Progenitor cell of endocrine pancreas (in vitro differentiated cells): ENCODE data around the gene MYH13. TPM values are rescaled to one million over a fixed set of nuclear protein-coding genes. Genes with fewer than 3 reads are reported as not detected.

Source experiments
- DNase-seq: peaks from one replicate; pipeline ENCODE4 v3.0.0; 2021; ENCODE audit warnings: low spot score; ENCODE audit not compliant: unreplicated experiment
- H3K27ac Mint-ChIP-seq: 2 replicates; pipeline ENCODE4 v1.8.0; 2021; ENCODE audit warnings: mild to moderate bottlenecking, moderate library complexity, mixed read lengths
- H3K27me3 Mint-ChIP-seq: 2 replicates; pipeline ENCODE4 v1.8.0; 2021; ENCODE audit warnings: mixed read lengths
- H3K36me3 Mint-ChIP-seq: 2 replicates; pipeline ENCODE4 v1.8.0; 2022; ENCODE audit warnings: mixed read lengths; ENCODE audit not compliant: insufficient read depth
- H3K4me1 Mint-ChIP-seq: 2 replicates; pipeline ENCODE4 v1.8.0; 2021; ENCODE audit warnings: low read depth, mixed read lengths
- H3K4me3 Mint-ChIP-seq: 2 replicates; pipeline ENCODE4 v1.8.0; 2021; ENCODE audit warnings: low read depth, mild to moderate bottlenecking, moderate library complexity, mixed read lengths
- H3K9me3 Mint-ChIP-seq: 2 replicates; pipeline ENCODE4 v1.8.0; 2021; ENCODE audit warnings: low read depth, mixed read lengths
- CTCF ChIP-seq: fragments of 200-600 bp; sonication (generic); IDR thresholded peaks from one replicate; pipeline ENCODE4 v1.5.0; 2021; ENCODE audit warnings: antibody characterized with exemption, mild to moderate bottlenecking; ENCODE audit not compliant: unreplicated experiment
- total RNA-seq: library from RNA; stranded (reverse); gene quantifications from 2 replicates; pipeline ENCODE4 v1.2.1, GENCODE V29; 2021

Gene MYH13
- total RNA-seq, 1 donor from 2014 or later, result not detected

GRCh38 chr17:10262451-10262850, 110.4 kb downstream of the MYH13 start:
- H3K9me3 Mint-ChIP-seq, result peaks cover 2% of the 10 kb centered on the region
- no peak for TF ChIP-seq CTCF
- no peak for DNase-seq
- H3K4me1 Mint-ChIP-seq, result no peaks in the 10 kb centered on the region
- H3K36me3 Mint-ChIP-seq, result no peaks in the 10 kb centered on the region
- peaks cover 16% of the 10 kb centered on the region for H3K27me3 Mint-ChIP-seq
- H3K4me3 Mint-ChIP-seq, result no peak overlapping the region
- H3K27ac Mint-ChIP-seq, result no peak overlapping the region

GRCh38 chr17:10261098-10261497, 111.7 kb downstream of the MYH13 start:
- no peak for DNase-seq
- Mint-ChIP-seq H3K4me3 (no peak overlapping the region), H3K9me3 (no peaks in the 10 kb centered on the region), H3K27ac (no peak overlapping the region), H3K27me3 (peaks cover 15% of the 10 kb centered on the region), H3K4me1 (no peaks in the 10 kb centered on the region), H3K36me3 (no peaks in the 10 kb centered on the region)
- no peak for TF ChIP-seq CTCF

- no peak for DNase-seq
- Mint-ChIP-seq H3K36me3 (no peaks in the 10 kb centered on the region), H3K27ac (no peak overlapping the region), H3K27me3 (peaks cover 13% of the 10 kb centered on the region), H3K9me3 (no peaks in the 10 kb centered on the region), H3K4me1 (no peaks in the 10 kb centered on the region), H3K4me3 (no peak overlapping the region)
- TF ChIP-seq CTCF, result no peak
Observed at GRCh38 chr17:10251212-10251948, 121.4 kb downstream of the MYH13 start.

Other genes with a start within 250 kb of the MYH13 start
- gene GAS7, start 174.4 kb downstream of the MYH13 start, total RNA-seq, result 3.4 and 3.8 TPM in 2 replicates
- gene MYH8, start 48.9 kb upstream of the MYH13 start, total RNA-seq, result not detected in 2 replicates
- gene MYH4, start 96.6 kb upstream of the MYH13 start, total RNA-seq, result not detected in 2 replicates
- not detected in 2 replicates for gene MYH1, start 145.5 kb upstream of the MYH13 start, total RNA-seq
- gene MYH2, start 176.7 kb upstream of the MYH13 start, total RNA-seq, result not detected in 2 replicates